Measurements from ENCODE around the gene CD8B.

Gene CD8B

DNA sequence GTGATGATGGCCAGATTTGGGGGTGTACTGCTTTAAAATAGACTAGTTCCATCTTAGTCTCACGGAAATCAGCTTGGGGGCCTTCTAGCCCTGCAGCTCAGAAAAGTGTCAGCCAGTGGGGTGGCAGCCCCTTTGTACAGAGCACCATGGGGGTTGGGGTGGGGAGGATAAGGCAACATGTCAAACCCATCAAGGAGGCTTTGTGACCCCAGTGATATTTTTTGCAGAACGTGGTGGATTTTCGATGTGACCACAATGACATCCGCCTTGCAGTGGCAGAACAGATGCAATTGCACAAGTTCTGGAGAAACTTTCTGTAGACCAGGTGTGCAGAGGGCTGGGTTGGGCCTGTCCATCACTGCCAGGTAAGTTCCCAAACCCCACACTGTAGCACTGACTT is 67.9 kb downstream of the CD8B start:
- DNase-seq: no peak

DNA sequence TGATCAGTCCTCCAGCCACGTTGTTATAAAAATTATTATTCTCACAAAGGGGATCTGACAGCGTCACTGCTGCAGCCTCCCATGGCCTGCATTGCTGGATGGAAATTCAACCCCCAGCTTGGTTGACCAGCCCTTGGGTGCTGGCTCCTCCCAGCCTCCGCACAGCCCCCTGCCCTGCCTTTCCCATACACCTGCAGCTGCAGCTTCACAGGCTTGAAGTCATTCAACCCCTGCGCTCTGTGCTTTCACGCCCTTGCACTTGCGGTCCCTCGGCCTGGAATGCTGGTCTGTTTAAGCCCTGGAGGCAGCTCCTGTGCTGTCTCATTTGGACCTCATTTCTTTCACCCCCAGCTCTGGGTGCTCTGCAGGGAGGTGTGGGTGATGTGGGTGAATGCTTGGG is 70.1 kb downstream of the CD8B start:
- no peak for DNase-seq

DNA sequence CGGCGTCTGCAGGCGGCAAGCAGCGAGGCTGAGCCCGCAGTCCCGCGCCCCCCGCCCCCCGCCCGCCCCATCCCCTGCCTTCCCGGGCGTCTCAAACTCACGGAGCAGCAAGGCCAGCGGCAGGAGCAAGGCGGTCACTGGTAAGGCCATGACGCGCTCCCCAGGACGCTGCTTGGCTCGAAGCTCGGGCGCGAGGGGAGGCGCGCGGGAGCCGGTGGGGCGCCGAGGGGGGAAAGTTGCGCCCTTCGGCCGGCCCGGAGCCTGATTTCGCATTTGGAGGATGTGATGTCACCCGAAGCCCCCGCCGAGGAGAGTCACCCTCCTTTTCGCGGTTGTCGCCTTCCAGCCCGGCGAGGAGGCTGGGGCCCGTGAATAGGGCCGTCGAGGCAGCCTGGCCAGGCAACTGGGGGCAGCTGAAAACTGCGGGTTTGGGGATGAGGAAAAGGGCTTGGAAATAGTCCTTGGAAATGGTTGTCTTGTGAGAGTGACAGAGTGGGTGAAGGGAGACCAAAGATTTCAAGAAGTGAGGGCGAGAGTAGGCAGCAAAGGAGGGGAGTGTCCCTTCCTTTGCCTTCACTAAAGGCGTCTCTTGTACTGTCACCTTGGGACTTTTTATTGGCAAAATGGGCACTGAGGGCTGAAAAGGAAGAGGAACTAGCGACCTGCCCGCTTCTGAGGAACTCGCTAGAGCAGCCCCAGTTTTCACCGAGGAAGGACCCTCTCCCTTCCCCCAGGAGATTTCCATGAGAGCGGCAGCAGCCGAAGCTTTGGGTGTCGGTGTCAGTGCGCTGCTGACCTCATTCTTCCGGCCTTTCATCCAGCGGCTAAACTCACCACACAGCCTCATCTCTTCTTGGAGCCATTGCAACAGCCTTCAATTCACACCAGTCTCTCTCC is 70.8 kb downstream of the CD8B start, which contains the start of gene CD8A:
CD8A (minus strand) TSS at position 238 of the 897 bp plus-strand sequence; CDS start at position 150, 88 bp downstream.
- no peak for DNase-seq

DNA sequence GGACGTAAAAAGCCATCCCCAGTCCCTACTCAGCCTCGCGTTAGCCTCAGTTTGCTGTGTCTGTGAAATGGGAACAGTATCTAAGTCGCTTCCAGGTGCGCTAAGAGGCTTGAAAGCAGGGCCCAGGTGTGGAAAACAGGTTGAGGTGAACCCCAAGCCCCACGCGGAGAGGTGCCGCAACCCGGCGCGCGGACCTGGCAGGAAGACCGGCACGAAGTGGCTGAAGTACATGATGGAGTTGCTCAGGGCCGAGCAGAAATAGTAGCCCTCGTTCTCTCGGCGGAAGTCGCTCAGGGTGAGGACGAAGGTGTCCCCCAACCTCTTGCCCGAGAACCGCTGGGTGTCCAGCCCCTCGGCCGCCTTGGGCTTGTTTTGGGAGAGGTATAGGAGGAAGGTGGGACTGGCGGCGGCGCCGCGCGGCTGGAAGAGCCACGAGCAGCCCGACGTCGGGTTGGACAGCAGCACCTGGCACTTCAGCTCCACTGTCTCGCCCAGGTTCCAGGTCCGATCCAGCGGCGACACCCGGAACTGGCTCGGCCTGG is 71.5 kb downstream of the CD8B start:
- no peak for DNase-seq

DNA sequence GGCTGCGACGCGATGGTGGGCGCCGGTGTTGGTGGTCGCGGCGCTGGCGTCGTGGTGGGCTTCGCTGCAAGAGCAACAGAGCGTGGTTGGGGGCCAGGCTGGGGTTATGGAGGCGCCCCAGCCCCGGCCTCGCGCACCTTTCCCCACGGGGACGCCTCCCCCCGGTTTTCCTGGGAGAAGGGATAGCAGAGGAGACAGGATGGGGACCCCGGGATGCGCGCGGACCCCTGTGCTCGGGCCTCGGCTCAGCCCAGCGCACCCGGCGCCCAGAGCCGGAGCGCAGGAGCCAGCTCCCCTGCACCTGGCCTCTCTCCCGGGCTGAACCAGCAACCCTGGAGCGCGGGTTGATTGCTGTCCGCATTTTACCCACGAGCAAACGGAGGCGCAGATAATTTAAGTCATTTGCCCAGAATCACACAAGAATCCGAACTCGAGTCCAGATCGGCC is 72.0 kb downstream of the CD8B start:
- DNase-seq: no peak

DNA sequence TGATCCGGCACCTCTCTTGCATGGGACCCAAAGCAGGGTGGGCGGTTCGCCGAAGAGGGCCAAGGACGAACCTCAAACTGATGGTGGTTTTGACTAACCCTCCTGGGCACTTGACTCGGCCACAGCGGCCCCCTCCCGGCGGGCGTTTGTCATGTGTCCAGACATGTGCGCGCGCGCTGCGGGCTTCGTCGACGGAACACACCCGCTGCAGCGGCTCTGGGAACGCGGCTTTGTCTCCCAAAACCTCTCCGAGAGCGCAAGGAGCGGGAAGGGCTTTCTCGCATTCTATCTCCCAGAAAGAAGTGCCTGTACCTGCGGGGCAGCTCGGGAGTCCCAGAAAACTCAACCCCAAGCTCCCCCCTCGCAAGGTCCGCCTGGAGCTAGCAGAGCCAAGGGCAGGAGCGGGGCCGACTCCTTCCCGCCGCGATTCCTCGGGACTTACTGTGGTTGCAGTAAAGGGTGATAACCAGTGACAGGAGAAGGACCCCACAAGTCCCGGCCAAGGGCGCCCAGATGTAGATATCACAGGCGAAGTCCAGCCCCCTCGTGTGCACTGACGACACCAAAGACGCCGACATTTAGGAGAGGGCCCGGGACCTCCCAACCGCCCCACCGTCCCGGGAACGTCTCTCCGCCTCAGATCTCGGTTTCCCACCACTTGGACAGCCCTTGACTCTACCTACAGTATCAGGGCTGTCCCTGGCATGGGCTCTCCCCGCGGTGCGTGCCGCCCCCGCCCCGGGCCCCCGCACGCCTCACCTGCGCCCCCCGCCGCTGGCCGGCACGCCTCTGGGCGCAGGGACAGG is 72.6 kb downstream of the CD8B start:
- no peak for DNase-seq

DNA sequence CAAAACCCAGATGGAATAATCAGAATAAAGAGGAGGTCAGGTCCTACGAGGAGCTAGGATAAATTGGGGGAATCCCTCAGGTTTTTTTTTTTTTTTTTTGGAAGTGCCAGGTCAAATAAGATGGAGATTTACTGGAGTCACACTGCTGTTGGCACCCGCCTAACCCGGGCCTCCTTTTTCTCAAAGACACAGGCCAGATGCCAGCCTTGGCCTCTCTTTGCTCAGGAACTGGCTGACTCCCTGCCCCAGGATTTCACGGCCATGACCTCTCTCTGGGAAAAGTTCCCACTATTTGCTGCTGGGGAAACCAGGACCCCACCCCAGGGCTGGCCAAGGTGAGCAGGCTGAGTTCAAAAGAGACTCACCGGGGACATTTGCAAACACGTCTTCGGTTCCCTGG is 73.5 kb downstream of the CD8B start:
- no peak for DNase-seq

DNA sequence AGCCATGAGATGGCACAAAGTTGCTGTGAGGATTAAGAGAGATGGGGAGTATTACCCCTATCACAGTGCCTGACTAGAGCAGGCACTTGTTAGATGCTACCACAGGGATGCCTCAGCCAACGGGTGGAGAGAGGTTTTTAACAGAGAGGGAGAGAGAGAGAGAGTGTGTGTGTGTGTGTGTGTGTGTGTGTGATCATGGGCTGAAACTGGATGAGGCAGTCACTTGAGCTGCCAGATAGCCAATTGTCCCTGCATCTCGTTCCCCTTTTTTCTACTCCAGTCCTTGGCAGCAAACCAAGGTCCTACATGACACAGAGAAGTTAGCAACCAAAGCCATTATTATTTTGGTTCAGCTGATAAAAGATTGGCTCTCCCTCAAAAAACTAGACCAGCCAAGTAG is 74.0 kb downstream of the CD8B start:
- DNase-seq: no peak

DNA sequence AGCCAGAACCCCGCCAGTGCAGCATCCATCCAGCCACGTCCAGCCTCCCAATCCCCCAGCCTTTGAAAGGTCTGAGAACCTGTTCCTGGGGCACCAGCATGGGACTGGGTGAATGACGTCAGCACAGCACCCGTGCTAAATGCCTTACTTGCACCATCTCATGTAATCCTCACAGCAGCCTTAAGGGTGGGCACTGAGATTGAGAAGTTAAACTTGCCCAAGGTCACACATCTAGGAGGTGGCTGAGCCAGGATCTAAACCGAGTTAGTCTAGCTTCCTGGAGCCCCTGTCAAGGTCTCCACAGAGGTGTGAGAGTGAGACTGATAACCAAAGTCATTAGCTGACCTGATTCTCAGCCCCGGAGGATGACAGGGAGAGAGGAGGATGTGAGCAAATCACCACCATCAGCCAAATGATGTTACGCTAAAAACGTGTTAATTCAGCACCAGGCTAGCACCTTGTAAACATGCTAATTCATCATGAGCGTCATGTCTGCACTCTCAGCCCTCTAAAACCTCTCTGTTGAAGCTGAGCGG is 75.6 kb downstream of the CD8B start:
- no peak for DNase-seq

DNA sequence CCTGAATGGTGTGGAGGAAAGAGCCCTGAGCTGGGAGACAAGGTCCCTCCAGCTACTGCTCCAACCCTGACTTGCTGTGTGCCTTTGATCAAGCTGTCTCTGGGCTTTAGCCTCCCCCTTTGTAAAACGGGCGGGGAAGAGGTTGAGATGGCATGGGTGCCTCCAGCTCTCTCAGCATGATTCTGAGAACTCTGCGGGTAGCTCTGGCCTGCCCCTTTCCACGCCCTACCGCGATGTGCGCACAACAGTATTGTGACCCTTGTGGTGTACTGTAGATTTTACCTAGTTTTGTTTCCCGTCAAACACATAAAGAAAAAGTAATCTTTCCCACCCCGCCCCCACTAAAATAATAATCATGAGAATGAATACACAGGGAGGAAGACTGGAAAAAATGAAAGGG is 76.2 kb downstream of the CD8B start:
- no peak for DNase-seq

DNA sequence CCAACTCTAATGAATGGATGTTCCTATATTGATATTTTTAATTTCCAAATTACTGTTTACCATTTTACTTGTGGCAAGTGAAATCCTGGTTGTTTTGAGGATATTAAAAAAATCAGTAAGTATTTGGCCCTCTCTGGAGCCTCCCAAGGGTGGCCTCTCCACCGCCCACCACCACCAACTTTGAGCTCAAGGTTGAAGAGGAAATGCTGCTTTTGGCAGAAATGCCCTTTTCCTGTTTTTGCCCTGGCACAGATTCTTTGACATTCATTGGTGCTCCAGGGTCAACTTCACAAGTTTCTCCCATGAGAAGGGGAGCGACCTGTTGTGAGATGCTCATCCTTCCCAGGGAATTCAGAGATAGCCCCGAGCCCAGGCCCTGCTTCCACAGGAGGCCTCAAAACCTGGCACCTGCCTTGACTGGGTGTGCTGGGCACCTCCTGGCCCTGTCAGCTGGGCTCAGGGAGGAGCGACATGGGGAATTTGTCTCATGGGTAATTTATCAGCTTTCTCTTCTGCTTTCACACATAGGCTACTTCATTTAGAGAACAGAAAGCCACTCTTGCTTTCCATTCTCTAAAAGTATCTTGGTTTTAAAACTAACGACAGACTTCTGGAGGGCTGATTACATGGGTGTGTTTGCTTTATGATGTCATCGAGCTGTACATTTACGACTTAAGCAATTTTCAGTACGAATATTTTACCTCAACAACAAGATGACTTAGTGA is 77.9 kb downstream of the CD8B start:
- DNase-seq: no peak

DNA sequence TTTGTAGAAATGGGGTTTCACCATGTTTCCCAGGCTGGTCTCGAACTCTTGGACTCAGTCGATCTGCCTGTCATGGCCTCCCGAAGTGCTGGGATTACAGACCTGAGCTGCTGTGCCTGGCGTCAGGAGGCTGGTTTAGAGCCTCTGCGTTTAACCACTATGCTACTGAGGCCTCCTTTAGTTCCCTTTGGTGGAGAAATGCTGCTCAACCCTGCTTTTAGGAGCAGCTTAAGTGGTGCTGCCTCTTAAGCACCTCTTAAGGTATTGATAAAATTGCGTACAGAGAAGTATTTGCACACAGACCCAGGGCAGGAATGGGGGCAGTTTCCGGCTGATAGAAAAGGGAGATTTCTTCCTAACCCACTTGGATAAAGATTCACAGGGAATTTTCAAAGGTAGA is 78.9 kb downstream of the CD8B start:
- no peak for DNase-seq

DNA sequence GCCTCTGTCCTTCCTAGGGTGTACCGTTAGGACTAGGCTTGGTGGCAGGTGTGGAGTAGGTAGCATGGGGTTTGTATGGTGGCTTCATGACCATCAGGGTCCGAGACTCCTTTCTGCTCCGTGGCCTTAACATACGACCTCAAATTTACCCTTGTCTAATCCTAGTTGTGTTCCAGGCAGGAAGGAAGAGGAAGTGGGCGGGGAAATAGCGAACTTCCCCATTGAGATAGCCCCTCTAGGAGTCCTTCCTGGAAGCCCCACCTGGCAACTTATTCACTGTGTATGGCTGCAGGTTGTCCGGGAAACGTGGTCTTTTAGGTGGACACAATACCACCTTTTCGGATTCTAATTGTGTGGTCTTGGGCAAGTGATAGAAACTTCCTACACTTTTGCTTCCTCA is 80.3 kb downstream of the CD8B start:
- DNase-seq: no peak

DNA sequence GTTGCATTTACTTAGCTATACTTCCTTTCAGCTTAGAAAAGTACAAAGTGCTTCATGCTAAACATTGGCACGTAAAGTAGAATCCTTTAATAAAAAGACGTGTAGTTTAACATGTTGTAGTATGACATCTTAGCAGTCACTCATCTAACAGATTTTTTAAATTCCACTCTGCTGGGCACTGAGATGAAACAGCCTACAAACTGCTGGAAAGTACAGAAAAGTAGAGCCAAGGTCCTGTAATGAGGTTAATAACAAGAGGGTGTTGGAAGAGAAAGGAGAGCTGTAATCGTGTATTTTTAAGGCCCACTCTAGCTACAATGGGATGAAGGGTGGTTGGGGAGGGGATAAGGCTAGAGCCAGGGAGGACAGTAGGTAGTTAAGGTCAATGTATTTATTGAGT is 81.7 kb downstream of the CD8B start:
- DNase-seq: no peak

DNA sequence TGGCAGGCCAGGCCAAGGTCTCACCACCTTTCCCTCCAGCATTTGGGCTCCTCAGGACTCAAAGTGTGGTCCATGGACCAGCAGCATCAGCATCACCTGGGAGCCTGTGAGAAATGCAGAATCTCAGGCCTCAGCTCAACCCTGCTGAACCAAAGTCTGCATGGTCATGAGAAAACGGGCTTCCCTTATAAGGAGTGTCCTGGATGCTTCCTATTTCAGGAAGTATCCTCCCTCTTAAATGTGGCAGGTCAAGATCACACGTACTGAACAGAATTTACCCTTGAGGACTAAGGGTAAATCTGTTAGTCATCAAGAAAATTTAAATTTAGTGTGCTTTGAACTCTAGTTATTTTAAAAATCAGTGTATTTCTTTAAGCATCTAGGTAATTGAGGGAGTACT is 82.7 kb downstream of the CD8B start:
- no peak for DNase-seq

DNA sequence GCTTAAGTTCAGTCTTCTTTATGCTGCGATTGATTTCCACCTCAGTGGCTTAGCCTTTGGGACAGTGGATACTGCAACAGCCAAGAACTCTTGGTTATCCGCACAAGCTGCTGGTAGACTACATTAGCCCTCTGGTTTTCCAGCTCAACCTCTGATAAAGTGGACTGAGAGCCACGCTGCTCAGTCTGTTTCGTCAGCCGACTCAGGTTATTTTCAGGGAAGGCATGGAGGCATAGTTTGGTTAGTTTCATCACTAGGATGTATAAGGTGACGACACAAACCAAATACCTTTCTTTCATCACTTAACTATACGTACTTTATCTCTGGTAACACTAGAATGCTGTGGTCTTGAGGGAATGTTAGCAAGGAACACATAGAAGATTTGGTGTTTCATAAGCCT is 85.2 kb downstream of the CD8B start:
- no peak for DNase-seq

DNA sequence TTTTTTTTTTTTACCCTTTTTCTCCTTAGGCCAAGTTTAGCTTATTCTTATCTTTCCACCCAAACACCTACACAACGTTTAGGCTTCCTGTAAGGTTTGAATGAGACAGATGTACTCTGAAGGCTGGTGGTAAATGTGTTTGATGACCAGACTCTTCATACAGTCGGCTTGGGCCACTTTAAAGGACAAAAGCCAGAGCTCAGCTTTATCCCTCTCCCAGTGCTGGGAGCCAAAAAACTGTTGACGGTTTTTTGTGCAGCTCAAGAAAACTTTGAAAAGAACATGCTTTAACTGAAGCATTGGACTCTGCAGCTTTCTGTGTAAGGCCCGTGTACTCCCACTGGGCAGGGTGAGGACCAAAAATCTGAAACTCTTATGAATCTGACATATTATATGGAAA is 86.3 kb downstream of the CD8B start:
- DNase-seq: no peak

DNA sequence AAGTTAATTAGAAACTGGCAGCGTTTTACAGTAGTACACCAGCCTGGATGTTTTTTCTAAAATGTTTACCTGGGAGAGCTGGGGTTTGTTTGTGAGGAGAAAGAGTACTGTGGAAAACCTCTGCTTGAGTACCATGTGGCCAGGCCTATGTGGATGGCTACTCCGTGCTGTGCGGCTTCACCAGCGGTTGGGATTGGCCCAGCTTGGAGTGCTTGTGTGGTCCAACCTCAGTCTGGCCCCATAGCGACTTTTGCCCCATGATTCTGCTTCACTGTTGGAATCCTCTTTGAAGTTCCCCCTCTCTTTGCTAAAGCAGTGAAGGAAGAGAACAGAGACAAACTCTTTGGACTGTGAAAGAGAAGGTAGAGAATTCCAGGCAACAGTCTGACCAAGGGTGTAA is 86.8 kb downstream of the CD8B start:
- no peak for DNase-seq

DNA sequence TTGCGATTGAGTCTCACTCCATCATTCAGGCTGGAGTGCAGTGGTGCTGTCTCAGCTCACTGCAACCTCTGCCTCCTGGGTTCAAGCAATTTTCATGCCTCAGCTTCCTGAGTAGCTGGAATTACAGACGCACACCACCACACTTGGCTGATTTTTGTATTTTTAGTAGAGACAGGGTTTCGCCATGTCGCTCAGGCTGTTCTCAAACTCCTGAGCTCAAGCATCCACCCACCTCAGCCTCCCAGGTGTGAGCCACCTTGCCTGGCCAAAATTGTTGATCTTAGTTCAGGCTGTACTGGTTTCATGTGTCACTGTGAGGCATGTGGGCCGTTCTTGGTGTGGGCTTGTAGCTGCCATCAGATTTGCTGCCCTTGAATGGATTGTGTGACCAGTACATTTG is 89.1 kb downstream of the CD8B start:
- DNase-seq: no peak

DNA sequence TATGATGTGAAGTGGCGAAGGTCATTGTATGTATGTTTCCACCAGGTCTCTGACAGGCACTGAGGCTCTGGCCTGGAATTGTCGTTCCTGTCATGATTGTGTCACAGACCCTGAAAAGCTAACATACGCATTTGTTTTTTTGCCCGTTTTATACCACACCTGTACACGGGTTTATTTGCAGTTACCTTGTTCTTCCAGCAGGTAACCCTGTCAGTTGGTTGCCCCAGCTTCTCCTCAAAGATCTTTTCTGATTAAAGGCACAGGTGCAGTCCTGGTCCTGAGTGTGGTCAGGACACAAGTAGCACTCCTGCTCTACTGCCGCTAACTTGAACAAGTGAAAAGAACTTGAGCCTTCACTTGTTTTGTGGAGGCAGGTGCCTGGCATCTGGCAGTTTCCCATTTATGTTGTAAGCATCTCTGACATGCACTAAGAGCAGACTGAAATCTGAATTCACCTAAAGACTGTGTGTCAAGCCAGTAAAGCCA is 90.8 kb downstream of the CD8B start:
- no peak for DNase-seq

DNA sequence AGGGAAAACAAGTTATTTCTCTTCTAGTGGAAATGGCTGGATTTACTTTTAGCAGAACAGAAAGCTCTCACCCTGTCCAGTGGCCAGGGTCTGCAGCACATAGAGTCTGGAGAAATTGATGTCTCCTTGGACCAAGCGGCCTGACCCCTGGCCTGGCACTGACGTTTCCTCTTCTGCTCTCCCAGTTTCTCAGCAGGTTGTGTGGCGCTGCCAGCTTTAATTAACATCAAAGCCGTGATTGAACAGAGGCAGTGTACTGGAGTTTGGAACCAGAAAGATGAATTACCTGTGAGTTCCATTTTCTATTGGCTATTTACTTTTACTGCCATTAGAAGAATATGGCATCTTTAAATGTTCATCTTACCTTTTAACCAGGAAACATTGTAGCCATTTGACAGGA is 91.8 kb downstream of the CD8B start:
- no peak for DNase-seq

DNA sequence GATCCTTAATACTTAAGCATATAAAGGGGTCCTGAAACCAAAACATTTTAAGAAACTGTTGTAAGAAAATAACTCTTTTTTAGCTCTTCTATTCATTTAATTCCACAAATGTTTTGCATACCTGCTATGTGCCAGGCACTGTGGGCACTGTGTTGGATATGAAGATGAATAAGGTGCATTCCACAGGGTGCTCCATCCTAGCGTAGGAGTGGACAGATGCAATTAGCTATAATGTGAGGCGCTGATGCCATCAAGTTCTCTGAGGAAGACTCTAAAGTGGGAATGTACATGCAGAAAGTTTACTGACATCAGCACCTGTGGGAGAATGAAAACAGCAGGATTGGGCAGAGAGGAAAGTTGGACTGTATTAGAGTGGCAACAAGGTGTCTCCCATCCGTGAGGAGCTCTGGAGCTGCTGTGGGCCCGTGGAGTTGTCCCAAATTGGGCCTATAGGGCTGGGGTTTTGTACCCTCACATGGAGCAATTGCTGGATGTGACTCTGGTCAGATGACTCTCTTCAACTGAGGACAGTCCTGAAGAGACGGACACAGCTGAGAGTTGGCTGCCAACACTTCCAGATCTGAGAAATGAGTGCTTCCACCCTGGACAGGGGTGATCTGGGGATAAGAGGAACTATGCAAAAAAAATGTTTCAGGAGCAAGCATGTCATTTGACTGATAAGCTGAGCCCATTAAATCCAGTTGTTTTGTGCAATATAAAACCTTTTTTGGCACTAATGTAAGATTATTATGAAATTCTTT is 93.3 kb downstream of the CD8B start:
- no peak for DNase-seq
